MG63 (cell line): ENCODE measurements around the gene KIF1B. TPM values are rescaled to one million over a fixed set of nuclear protein-coding genes. Genes with fewer than 3 reads are reported as not detected.
"Not testable (repeated sequence)": the region's sequence is repeated elsewhere in the genome, so short reads cannot be mapped to it uniquely, and the experiment has no call there.

Experiments
- DNase-seq: peaks from one replicate; pipeline ENCODE4 v3.0.0-alpha.2; 2020
- H3K27me3 ChIP-seq: fragments of 250-450 bp; sonication (Bioruptor Pico); 2 replicates; pipeline ENCODE4 v1.5.1; 2020; ENCODE audit warnings: mild to moderate bottlenecking, moderate library complexity
- H3K36me3 ChIP-seq: fragments of 250-450 bp; sonication (Bioruptor Pico); 2 replicates; pipeline ENCODE4 v1.5.1; 2020; ENCODE audit warnings: mild to moderate bottlenecking, moderate library complexity
- H3K4me3 ChIP-seq: fragments of 250-450 bp; sonication (Bioruptor Pico); 2 replicates; pipeline ENCODE4 v1.5.1; 2020; ENCODE audit warnings: mild to moderate bottlenecking, moderate library complexity
- H3K9me3 ChIP-seq: fragments of 250-450 bp; sonication (Bioruptor Pico); 2 replicates; pipeline ENCODE4 v1.5.1; 2020; ENCODE audit warnings: mild to moderate bottlenecking, moderate library complexity
- total RNA-seq: library from RNA; depleted of rRNA; stranded (reverse); fragments of >200 nt; shearing (Covaris generic); gene quantifications from 2 replicates; pipeline ENCODE4 v1.2.3, GENCODE V29; 2014; ENCODE audit warnings: low replicate concordance

KIF1B gene
- total RNA-seq, 1 experiment from 2014 or later: 18.1 TPM

- Histone ChIP-seq H3K4me3 (0 out of 2 replicates have a peak overlapping the region, but pooled peaks have one; percentile 2), H3K9me3 (no peaks in the 10 kb centered on the region), H3K36me3 (peaks cover 7% of the 10 kb centered on the region; the same call in 1 of the 2 replicates), H3K27me3 (no peaks in the 10 kb centered on the region)
- DNase-seq: no peak
These were observed 2.9 kb downstream of the KIF1B start for GRCh38 chr1:10213186-10213705.

- DNase-seq: no peak
- Histone ChIP-seq H3K36me3 (peaks cover 9% of the 10 kb centered on the region), H3K4me3 (no peak overlapping the region), H3K9me3 (no peaks in the 10 kb centered on the region), H3K27me3 (no peaks in the 10 kb centered on the region)
These were observed 5.8 kb downstream of the KIF1B start for GRCh38 chr1:10216090-10216749.

- Histone ChIP-seq H3K36me3 (peaks cover 2% of the 10 kb centered on the region; the same call in 1 of the 2 replicates), H3K9me3 (no peaks in the 10 kb centered on the region), H3K27me3 (no peaks in the 10 kb centered on the region), H3K4me3 (no peak overlapping the region)
- peak; percentile 58 for DNase-seq
These were observed 7.5 kb downstream of the KIF1B start for GRCh38 chr1:10217748-10218441.

- no peak overlapping the region for H3K4me3 ChIP-seq
- DNase-seq: no peak
- peaks cover 2% of the 10 kb centered on the region; the same call in 1 of the 2 replicates for H3K9me3 ChIP-seq
- peaks cover 11% of the 10 kb centered on the region; the same call in 1 of the 2 replicates for H3K36me3 ChIP-seq
- H3K27me3 ChIP-seq: no peaks in the 10 kb centered on the region
These were observed 9.8 kb downstream of the KIF1B start for GRCh38 chr1:10220200-10220599.

GRCh38 chr1:10220657-10221056 is 10.3 kb downstream of the KIF1B start:
- not testable (repeated sequence) for DNase-seq, H3K9me3 ChIP-seq, H3K4me3 ChIP-seq, H3K27me3 ChIP-seq
- peaks cover 11% of the 10 kb centered on the region; the same call in 1 of the 2 replicates for H3K36me3 ChIP-seq

- Histone ChIP-seq H3K27me3 (no peaks in the 10 kb centered on the region), H3K4me3 (no peak overlapping the region), H3K36me3 (peaks cover 10% of the 10 kb centered on the region; the same call in 1 of the 2 replicates), H3K9me3 (peaks cover 2% of the 10 kb centered on the region; the same call in 1 of the 2 replicates)
- no peak for DNase-seq
These were observed 15.2 kb downstream of the KIF1B start for GRCh38 chr1:10225573-10225972.

GRCh38 chr1:10228528-10228927 is 18.2 kb downstream of the KIF1B start:
- peaks cover 2% of the 10 kb centered on the region; the same call in 1 of the 2 replicates for H3K9me3 ChIP-seq
- peaks cover 10% of the 10 kb centered on the region; the same call in 1 of the 2 replicates for H3K36me3 ChIP-seq
- H3K4me3 ChIP-seq: no peak overlapping the region
- DNase-seq: no peak
- no peaks in the 10 kb centered on the region for H3K27me3 ChIP-seq

- H3K4me3 ChIP-seq: no peak overlapping the region
- H3K27me3 ChIP-seq: no peaks in the 10 kb centered on the region
- peaks cover 3% of the 10 kb centered on the region; the same call in 1 of the 2 replicates for H3K36me3 ChIP-seq
- peaks cover 1% of the 10 kb centered on the region; the same call in 1 of the 2 replicates for H3K9me3 ChIP-seq
- DNase-seq: no peak
These were observed 19.5 kb downstream of the KIF1B start for GRCh38 chr1:10229903-10230302.

- peaks cover 6% of the 10 kb centered on the region for H3K36me3 ChIP-seq
- H3K9me3 ChIP-seq: no peaks in the 10 kb centered on the region
- no peaks in the 10 kb centered on the region for H3K27me3 ChIP-seq
- H3K4me3 ChIP-seq: no peak overlapping the region
- DNase-seq: no peak
These were observed 21.8 kb downstream of the KIF1B start for GRCh38 chr1:10232163-10232562.

- no peak overlapping the region for H3K4me3 ChIP-seq
- H3K36me3 ChIP-seq: peaks cover 15% of the 10 kb centered on the region
- H3K27me3 ChIP-seq: no peaks in the 10 kb centered on the region
- H3K9me3 ChIP-seq: no peaks in the 10 kb centered on the region
- DNase-seq: no peak
These were observed 26.2 kb downstream of the KIF1B start for GRCh38 chr1:10236405-10237156.

GRCh38 chr1:10237157-10237539 is 26.8 kb downstream of the KIF1B start:
- DNase-seq: no peak
- Histone ChIP-seq H3K9me3 (no peaks in the 10 kb centered on the region), H3K27me3 (no peaks in the 10 kb centered on the region), H3K4me3 (no peak overlapping the region), H3K36me3 (peaks cover 15% of the 10 kb centered on the region)

GRCh38 chr1:10242135-10242534 is 31.8 kb downstream of the KIF1B start:
- no peak for DNase-seq
- no peaks in the 10 kb centered on the region for H3K27me3 ChIP-seq
- no peaks in the 10 kb centered on the region for H3K9me3 ChIP-seq
- H3K36me3 ChIP-seq: peaks cover 24% of the 10 kb centered on the region
- H3K4me3 ChIP-seq: no peak overlapping the region

GRCh38 chr1:10242811-10243210 is 32.4 kb downstream of the KIF1B start:
- no peaks in the 10 kb centered on the region for H3K9me3 ChIP-seq
- H3K27me3 ChIP-seq: no peaks in the 10 kb centered on the region
- H3K4me3 ChIP-seq: no peak overlapping the region
- no peak for DNase-seq
- peaks cover 21% of the 10 kb centered on the region for H3K36me3 ChIP-seq

- DNase-seq: no peak
- Histone ChIP-seq H3K36me3 (peaks cover 19% of the 10 kb centered on the region), H3K9me3 (no peaks in the 10 kb centered on the region), H3K27me3 (no peaks in the 10 kb centered on the region), H3K4me3 (no peak overlapping the region)
These were observed 35.3 kb downstream of the KIF1B start for GRCh38 chr1:10245674-10246073.

GRCh38 chr1:10249808-10250457 is 39.6 kb downstream of the KIF1B start:
- H3K9me3 ChIP-seq: no peaks in the 10 kb centered on the region
- no peaks in the 10 kb centered on the region for H3K27me3 ChIP-seq
- no peak overlapping the region for H3K4me3 ChIP-seq
- H3K36me3 ChIP-seq: peaks cover 17% of the 10 kb centered on the region
- no peak for DNase-seq

- no peaks in the 10 kb centered on the region for H3K9me3 ChIP-seq
- peaks cover 17% of the 10 kb centered on the region for H3K36me3 ChIP-seq
- DNase-seq: no peak
- no peaks in the 10 kb centered on the region for H3K27me3 ChIP-seq
- H3K4me3 ChIP-seq: no peak overlapping the region
These were observed 40.3 kb downstream of the KIF1B start for GRCh38 chr1:10250663-10251062.
